Ovary (tissue), 3 donors: ENCODE measurements around the gene RMDN3.

Source experiments
- CTCF ChIP-seq, 3 donors: fragments of 450-650 bp in 2 of 3; fragments of 200-600 bp in 1 of 3; IDR thresholded peaks; one replicate each; pipeline versions ENCODE4 v1.5.1 to v1.8.0; 2016 to 2022; ENCODE audit warnings: antibody characterized with exemption in 3 of 3, mild to moderate bottlenecking in 1 of 3
- POLR2A ChIP-seq: fragments of 450-650 bp; IDR thresholded peaks from one replicate; pipeline ENCODE4 v1.6.1; 2017; ENCODE audit warnings: antibody characterized with exemption, mild to moderate bottlenecking, moderate library complexity
- donor health status: DM: no; HTN: no; CAD: no.

GRCh38 chr15:40706121-40706520 lies 48.9 kb downstream of the RMDN3 start:
- TF ChIP-seq CTCF (IDR thresholded peaks at IDR 0.05) = no peak
- no peak for TF ChIP-seq POLR2A
